ENCODE data around the gene PDE11A.

PDE11A gene

GRCh38 chr2:178112202-178113152 is 39.9 kb upstream of the PDE11A start, which contains the start of gene RBM45:
RBM45 (plus strand) TSS chr2:178112437; CDS start chr2:178112547, 110 bp downstream.
- peak; percentile 93 for DNase-seq
- H3K9me3 ChIP-seq (ENCODE audit: severe bottlenecking): no peaks in the 10 kb centered on the region
- H3K27ac ChIP-seq: peak within 1 kb of the TSS; percentile 51
- H3K36me3 ChIP-seq: no peaks in the 10 kb centered on the region
- TF ChIP-seq CTCF (IDR thresholded peaks at IDR 0.05; ENCODE audit: low read depth, low read length): peak; percentile 97
- no peaks in the 10 kb centered on the region for H3K27me3 ChIP-seq (ENCODE audit: insufficient read depth, low read depth, severe bottlenecking)
- H3K4me3 ChIP-seq (ENCODE audit: low read depth, low read length): peak within 1 kb of the TSS; percentile 98

GRCh38 chr2:178111743-178112142 is 39.2 kb upstream of the PDE11A start:
- Histone ChIP-seq H3K36me3 (no peaks in the 10 kb centered on the region), H3K27me3 (ENCODE audit: insufficient read depth, low read depth, severe bottlenecking) (no peaks in the 10 kb centered on the region), H3K27ac (no peak overlapping the region), H3K4me3 (ENCODE audit: low read depth, low read length) (no peak overlapping the region), H3K9me3 (ENCODE audit: severe bottlenecking) (no peaks in the 10 kb centered on the region)
- DNase-seq: no peak
- TF ChIP-seq CTCF (IDR thresholded peaks at IDR 0.05; ENCODE audit: low read depth, low read length): no peak

GRCh38 chr2:178110681-178111080 is 38.1 kb upstream of the PDE11A start:
- no peaks in the 10 kb centered on the region for H3K9me3 ChIP-seq (ENCODE audit: severe bottlenecking)
- TF ChIP-seq CTCF (IDR thresholded peaks at IDR 0.05; ENCODE audit: low read depth, low read length): no peak
- no peak for DNase-seq
- H3K27me3 ChIP-seq (ENCODE audit: insufficient read depth, low read depth, severe bottlenecking): no peaks in the 10 kb centered on the region
- no peaks in the 10 kb centered on the region for H3K36me3 ChIP-seq
- no peak overlapping the region for H3K4me3 ChIP-seq (ENCODE audit: low read depth, low read length)
- no peak overlapping the region for H3K27ac ChIP-seq

GRCh38 chr2:178109813-178110212 is 37.2 kb upstream of the PDE11A start:
- H3K4me3 ChIP-seq (ENCODE audit: low read depth, low read length): no peak overlapping the region
- DNase-seq: no peak
- no peaks in the 10 kb centered on the region for H3K36me3 ChIP-seq
- H3K27me3 ChIP-seq (ENCODE audit: insufficient read depth, low read depth, severe bottlenecking): no peaks in the 10 kb centered on the region
- peak; percentile 25; the same call in 1 of the 2 replicates for TF ChIP-seq CTCF (IDR thresholded peaks at IDR 0.05; ENCODE audit: low read depth, low read length)
- H3K27ac ChIP-seq: no peak overlapping the region
- H3K9me3 ChIP-seq (ENCODE audit: severe bottlenecking): no peaks in the 10 kb centered on the region

GRCh38 chr2:178108176-178108575 is 35.6 kb upstream of the PDE11A start:
- Histone ChIP-seq H3K27me3 (ENCODE audit: insufficient read depth, low read depth, severe bottlenecking) (no peaks in the 10 kb centered on the region), H3K4me3 (ENCODE audit: low read depth, low read length) (no peak overlapping the region), H3K9me3 (ENCODE audit: severe bottlenecking) (no peaks in the 10 kb centered on the region), H3K36me3 (no peaks in the 10 kb centered on the region), H3K27ac (no peak overlapping the region)
- no peak for DNase-seq
- TF ChIP-seq CTCF (IDR thresholded peaks at IDR 0.05; ENCODE audit: low read depth, low read length): no peak

All from WERI-Rb-1 (cell line).